Measurements from ENCODE around the gene FSIP2.

- TF ChIP-seq POLR2AphosphoS5 (IDR thresholded peaks at IDR 0.05; ENCODE audit: low read depth, low read length) (no peak), POLR2A (IDR thresholded peaks at IDR 0.05; ENCODE audit: low read depth, low read length) (no peak), SPI1 (IDR thresholded peaks at IDR 0.05; ENCODE audit: low read depth, low read length) (no peak), TAF1 (IDR thresholded peaks at IDR 0.05; ENCODE audit: low read depth, low read length) (no peak), PAX5 (IDR thresholded peaks at IDR 0.05; ENCODE audit: insufficient read depth, low read length, severe bottlenecking) (no peak)
Observed at GRCh38 chr2:185835974-185836373, 97.4 kb downstream of the FSIP2 start.
